Cerebellar nuclear complex (tissue), 1 donor: ENCODE data around the gene C19orf73.

Source experiments
- DNase-seq, 2 experiments: peaks; one replicate each; lab custom pipeline; 2025; lab: John Stamatoyannopoulos, UW

The C19orf73 gene

DNA sequence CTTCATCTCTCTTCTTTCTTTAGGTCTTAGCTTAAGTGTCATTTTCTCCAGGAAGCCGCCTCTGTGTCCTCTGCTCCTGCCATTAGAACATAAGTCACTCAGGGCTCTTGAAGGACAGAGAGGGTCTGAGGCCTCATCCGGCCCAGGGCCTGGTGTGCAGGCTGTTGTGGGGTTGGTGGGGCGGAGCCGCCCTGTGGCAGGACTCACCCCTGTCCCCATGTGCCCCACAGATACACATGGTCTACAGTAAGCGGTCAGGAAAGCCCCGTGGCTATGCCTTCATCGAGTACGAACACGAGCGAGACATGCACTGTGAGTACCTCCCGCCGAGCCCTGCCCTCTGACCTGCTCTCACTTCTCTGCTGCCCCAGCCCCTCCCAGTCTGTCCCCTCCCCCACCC lies 17.8 kb downstream of the C19orf73 start:
- DNase-seq = no peak

DNA sequence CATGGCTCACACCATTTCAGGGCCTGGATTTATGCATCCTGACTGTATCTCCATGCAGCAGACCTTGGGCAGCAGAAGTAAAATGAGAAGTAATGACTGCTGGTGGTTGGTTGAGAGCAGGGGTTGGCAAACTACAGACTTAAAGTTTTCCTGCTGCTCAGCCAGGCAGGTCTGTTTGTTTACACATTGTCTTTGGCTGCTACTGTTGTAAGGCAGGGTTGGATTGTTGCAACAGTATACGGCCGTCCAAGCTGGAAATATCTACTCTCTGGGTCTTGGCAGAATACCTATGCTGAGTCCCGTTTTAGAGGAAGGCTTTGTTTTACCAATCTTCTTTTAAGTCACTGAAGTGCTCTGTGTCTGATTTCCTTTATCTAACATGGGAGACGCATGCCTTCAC lies 20.1 kb downstream of the C19orf73 start:
- no peak for DNase-seq

DNA sequence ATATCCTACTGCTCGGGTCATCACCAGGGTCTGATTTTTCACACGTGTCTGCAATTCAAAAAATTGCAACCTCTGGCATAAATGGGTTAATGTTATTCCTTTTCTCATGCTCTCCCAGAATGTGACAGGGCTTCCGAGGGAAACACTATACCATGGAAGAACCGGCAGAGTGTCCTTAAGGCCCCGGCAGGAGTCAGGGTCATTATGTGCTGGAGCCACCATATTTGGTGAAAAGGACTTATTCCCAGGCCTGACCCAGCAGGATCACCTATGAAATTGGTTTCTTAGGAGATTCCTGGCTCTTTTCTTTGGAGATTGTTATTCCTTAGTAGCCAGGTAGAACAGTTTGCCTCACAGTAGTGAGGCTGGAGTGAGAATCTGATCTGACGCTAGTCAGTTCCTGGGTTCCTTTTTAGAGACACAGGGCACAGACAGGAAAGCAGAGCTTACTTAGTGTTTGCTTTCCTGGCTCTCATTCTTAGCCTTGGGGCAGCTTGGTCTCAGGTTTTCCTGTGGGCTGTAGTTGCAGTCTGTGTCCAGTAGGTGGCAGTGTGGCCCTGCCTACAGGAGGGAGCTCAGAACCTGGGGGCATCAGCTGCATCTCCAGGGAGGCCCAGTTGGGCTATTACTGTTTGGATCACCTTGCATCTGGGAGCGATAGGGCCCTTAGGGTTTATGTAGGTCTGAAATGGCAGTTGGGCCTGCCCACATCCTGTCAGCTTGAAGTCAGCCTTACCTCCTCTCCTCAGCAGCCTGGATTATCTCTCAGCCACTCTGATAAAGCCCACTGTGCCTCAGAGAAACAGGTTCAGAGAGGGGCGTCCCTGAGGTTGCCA lies 21.3 kb downstream of the C19orf73 start:
- DNase-seq = peak in 1 of 2 experiments; percentile 21

DNA sequence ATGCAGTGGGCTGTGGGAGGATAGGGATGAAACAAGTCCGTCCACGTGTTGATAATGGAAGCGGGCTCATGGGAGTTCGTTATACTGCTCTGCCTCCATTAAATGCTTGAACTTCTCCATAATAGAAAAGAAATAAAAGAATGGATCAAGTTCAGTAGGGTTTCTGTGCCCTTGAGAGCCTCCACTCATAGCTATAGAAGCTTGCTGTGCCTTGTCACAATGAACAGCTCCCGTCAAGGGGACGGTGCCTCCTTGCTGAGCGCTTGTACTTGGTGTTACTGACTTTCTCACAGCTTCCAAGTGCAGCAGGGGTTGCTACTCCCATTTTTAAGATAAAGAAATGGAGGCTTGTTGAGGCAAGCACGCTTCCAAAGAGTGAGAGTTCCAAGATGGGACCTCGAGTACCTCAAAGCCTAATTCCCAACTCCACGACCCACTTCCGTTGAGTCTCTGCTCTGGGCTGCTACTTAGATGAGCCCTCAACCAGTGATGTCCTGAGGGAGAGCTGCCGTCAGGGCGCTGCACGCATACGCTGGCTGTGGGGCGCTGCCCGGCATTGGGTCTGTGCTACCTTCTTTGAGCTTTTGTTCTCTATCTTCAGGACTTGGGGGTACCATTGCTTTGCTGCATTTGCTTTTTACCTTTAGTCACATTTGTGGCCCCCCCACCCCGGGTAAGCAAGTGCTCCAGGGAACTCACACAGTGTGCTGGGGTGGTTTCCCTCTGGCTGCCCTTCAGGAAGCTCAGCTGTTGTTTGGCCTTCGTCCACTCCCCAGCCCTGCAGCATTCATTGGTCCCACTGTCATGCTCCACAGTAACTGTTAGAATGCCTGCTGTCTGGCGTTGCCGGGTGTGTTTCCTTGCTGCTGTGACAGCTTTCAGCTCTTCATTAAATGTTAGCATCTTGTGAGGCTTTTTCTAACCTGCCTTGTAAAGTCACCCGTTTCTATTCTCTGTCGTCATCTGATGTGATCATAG lies 24.1 kb downstream of the C19orf73 start:
- DNase-seq = no peak

DNA sequence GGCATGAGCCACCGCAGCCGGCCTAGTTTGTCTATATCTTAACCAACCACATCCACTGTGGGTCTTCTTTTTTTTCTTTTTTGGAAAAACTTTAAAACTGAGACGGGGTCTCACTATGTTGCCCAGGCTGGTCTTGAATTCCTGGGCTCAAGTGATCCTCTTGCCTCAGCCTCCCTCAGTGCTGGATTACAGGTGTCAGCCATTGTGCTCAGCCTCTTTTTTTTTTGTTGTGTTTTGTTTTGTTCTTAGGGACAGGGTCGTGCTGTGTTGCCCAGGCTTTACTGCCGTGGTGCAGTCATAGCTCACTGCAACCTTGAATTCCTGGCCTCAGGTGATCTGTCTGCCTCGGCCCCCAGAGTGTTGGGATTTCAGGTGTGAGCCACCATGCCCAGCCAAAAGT lies 26.3 kb downstream of the C19orf73 start:
- no peak for DNase-seq

DNA sequence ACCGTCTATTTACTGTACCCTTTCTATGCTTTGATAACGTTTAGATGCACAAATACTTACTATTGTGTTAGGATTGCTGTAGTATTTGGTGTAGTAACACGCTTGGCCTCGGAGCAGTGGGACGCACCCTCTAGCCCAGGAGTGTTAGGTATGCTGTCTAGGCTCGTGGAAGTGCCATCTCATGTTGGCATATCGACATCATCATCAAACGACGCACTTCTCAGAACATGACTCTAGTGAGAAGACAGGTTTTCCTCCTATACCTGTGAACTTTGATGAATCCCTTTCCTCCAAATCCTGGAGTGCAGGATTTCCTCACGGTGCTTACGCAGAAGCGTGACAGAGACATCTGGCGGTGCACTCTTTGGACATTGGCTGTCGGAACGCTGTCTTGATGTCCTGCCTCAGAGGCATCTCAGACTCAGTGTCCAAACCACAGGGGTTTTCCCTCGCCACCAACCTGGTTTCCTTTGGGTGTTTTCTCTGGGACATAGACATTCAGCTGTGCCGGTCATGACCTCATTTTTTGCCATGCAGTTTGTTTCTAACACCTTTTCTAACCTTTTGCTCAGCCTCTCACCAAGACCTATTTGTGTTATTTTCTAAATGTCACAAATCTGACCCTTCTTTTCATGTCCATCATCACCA lies 27.4 kb downstream of the C19orf73 start:
- DNase-seq = no peak

DNA sequence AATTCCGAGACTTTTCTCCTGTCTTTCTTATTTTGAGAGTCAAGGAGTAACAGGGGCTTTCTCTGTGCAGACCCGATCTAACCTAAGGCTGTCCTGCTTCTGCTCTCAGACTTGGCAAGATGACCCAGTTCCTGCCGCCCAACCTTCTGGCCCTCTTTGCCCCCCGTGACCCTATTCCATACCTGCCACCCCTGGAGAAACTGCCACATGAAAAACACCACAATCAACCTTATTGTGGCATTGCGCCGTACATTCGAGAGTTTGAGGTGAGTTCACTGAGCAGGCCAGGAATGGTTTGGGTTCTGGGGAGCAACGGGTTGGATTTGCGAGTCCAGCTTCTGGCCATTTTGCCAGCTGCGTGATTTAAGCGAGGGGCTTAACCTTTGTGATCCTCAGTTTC lies 32.6 kb downstream of the C19orf73 start:
- no peak for DNase-seq

DNA sequence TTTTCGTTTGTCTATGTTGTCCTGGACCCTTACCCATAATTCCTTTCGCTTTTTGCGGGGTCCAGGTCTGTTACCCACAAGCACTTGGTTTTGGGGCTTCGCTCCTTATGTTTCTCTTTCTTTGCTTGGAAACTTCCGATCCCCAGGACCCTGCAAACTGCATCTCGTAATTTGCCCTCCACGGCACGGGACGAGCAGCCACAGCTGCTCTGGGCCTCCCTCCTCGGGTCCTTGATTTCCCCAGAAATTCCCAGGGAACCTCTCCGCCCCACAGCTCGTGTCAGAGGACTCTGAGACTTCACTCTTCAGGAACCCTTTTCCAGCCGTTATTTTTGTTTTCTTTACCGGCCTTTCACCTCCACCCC lies 33.1 kb downstream of the C19orf73 start:
- DNase-seq = no peak

DNA sequence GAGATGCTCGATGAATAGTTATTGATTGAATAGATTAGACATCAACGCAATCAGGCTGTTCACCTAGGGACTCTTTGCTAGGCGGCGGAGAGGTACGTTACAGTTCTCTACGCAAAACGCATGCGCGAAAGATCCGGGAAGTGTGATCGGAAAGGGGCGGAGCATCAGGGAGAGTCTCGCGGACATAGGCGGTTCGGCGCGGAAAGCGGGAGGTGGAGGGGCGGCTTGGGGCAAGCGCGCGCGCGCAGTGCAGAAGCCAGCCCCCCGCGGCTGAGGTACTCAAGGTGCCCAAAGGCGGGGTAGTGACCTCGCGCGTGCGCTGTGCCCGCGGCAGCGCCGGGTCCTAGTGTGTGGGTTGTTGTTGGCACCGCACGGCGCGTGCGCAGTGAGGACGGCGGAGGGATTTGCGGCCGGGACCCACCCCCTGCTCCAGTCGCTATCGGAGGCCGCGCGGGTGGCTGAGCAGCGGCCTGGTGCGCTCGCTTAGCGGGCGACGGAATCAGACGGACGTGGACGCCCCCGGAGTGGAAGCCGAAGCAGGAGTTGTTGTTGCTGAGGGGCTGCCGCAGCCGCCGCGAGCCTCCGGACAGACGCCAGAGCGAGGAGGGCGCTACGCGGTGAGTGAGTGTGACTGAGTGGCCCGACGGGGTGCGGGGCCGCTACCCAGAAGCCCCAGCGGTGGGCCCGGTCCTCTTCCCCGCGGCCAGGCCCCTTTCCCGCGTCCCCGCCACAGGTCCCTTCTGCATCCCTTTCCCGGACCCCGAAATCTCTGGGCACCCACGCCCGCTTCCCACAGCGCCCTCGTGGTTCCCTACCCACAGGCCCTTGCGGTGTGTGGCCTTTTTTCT lies 33.7 kb downstream of the C19orf73 start, which contains the start of gene SNRNP70:
Gene SNRNP70, plus strand, starts transcription at position 432 of the 848 bp plus-strand sequence. CDS start 964 bp downstream, outside the sequence.
- peak; percentile 62 to 93 for DNase-seq

DNA sequence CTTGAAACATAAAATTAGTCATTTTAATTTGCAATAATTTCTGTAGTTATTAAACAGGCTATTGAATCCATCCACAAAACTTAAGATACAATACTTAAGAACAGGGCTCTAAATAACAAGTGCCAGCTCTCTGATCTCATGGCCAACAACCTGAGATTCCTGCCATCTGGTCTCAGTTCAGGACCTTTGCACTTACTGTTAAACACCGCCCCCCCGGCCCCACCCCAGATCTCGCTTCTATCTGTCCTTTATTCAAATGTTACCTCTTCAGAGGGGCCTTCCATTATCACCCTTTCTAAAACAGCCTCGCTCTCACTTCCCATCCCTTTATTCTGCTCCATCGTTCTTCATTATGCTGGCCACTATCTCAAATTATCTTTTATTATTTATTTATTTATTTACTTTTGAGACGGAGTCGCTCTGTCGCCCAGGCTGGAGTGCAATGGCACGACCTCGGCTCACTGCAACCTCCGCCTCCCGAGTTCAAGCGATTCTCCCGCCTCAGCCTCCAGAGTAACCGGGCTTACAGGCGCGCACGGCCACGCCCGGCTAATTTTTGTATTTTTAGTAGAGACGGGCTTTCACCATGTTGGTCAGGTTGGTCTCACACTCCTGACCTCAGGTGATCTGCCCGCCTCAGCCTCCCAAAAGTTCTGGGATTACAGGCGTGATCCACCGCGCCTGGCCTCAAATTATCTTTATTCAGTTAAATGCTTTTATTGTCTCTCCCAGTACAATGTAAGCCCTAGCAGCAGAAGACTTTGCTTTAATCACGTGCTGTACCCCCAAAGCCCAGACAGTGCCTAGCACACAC lies 34.5 kb downstream of the C19orf73 start:
- no peak for DNase-seq

DNA sequence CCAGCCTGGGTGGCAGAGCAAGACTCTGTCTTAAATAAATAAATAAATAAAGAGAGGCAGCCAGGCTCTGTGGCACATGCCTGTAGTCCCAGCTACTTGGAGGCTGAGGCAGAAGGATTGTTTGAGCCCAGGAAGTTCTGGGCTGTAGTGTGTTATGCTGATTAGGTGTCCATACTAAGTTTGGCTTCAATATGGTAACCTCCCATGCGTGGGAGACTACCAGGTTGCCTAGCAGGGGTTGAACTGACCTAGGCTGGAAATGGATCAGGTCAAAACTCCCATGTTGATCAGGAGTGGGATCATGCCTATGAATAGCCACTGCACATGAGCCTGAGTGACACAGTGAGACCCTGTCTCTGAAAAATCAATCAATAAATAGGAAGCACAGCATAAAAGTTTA lies 37.7 kb downstream of the C19orf73 start:
- DNase-seq = no peak

DNA sequence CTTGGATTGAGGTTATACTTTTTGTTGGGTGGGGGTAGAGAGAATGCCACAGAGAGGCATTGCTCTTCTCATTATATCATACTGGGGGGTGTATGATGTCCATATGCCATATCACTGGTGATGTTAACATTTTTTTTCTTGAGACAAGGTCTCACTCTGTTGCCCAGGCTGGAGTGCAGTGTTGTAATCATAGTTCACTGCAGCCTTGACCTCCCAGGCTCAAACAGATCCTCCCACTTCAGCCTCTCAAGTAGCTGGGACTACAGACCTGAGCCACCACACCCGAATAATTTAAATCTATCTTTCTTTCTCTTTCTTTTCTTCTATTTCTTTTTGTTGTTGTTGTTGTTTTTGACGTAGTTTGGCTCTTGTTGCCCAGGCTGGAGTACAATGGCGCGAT lies 38.6 kb downstream of the C19orf73 start:
- no peak for DNase-seq

DNA sequence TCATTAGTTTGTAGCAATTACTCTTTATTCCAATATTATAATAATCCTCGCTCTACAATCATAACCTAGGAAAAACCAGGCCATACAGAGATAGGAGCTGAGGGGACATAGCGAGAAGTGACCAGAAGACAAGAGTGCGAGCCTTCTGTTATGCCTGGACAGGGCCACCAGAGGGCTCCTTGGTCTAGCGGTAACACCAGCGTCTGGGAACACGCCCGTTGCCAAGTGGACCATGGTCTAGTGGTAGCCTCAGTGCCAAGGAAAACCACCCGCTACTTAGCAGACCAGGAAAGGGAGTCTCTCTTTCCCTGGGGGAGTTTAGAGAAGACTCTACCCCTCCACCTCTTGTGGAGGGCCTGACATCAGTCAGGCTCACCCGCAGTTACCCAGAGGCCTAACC lies 44.1 kb downstream of the C19orf73 start:
- DNase-seq = peak in 1 of 2 experiments; percentile 14

DNA sequence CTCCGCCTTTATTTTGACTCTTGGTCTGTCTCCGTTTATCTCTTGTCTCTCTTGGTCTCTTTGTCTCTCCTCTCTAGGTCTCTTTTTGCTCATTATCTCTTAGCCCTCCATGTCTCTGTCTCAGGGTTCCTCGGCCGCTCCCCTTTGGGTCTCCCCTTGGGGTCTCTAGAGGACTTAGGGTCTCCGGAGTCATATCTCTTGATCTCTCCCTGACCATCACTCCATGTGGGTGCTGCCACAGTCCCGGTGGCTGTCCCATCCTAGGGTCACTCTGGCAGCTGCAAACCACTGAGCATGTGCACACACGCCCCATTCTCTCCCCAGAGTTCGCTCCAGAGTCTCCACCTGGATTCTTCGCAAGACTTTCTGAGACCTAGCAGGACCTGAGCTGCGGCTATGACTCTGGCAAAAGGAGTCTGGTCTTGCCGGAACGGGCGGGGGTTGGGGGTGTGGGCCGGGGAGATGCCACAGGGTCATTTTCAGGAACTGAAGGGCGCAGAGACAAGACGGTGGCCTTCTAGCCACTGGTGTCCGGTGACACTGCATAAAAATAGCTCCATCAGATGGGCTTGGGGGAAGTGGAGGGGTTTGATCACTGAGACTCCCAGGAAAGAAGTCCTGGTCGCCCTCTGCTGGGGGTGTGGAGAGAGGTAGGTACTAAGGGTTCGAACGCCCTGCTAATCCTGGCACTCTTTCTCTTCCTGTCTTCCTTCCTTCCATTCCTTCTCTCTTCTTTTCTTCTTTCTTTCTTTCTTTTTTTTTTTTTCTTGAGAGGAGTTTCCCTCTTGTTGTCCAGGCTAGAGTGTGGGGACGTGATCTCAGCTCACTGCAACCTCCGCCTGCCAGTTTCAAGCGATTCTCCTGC lies 45.2 kb downstream of the C19orf73 start:
- DNase-seq = no peak

DNA sequence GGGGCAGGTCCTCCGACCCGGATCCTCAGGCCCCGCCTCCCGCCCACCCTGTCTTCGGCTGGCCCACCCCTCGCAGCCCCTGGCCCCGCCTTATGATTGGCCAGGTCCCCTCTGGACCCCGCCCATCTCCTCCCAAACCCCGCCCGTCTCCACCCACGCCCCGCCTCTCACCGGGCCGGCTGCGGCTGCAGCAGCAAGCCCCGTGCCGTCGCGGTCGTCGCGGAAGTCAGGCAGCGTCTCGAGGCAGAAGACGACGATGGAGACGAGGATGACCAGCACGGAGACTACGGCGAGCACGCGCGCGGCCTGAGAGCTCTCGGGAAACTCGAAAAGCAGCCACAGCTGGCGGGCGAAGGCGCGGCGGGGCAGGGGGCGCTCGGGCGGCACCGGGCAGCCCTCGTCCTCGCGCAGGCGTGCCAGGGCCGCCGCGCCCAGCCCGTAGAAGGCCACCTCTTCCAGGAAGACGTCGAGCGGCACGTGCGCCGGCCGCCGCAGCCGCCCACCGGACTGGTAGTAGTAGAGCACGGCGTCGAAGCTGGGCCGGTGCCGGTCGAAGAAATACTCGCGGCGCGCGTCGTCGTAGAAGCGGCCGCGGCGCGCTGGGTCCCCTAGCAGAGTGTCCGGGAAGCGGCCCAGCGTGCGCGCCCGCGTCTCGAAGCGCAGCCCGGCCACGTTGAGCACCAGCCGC lies 46.9 kb downstream of the C19orf73 start:
- DNase-seq = no peak

DNA sequence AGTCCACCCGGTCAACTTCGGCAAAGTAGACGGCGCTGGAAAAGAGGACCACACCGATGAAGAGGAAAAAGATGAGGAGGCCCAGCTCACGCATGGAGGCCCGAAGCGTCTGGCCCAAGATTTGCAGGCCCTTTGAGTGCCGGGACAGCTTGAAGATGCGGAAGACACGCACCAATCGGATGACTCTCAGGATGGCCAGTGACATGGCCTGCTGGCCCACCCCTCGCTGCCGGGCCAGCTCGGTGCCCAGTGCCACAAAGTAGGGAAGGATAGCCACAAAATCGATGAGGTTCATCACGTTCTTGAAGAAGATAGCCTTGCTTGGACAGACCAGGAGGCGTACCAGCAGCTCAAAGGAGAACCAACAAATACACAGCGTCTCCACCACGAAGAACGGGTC lies 48.5 kb downstream of the C19orf73 start:
- no peak for DNase-seq

DNA sequence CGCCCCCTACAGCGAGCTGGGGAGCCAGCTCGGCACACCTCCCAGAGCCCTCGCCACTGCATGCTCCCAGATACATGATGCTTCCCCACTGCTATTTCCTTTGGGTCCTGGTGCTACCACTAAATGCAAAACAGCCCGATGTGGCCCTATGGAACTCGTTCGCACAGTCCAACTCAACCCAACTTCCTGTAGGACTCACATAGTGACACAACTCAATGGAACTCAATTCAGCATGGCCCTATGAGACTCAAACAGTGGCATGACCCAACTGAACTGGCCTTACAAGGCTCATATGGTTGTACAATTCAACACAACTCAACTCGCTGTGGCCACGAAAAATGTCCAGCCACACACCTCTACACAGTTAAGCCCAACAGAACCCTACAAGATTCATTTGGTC lies 49.9 kb downstream of the C19orf73 start:
- DNase-seq = no peak
